Trophoblast cell (in vitro differentiated cells and primary cell): ENCODE data around the gene LRP2.
A peak's percentile ranks its signal among the peaks of the same experiment; 100 is the strongest.

Experiments
- DNase-seq, 2 donors: peaks; one replicate each; pipeline ENCODE4 v3.0.0-alpha.2; 2016
- H2AFZ ChIP-seq: 2 replicates; pipeline ENCODE4 v1.6.1; 2013; ENCODE audit warnings: low read length, moderate library complexity, mild to moderate bottlenecking; ENCODE audit not compliant: insufficient read depth, poor library complexity
- H2AK5ac ChIP-seq: 2 replicates; pipeline ENCODE4 v1.6.1; 2013; ENCODE audit warnings: mild to moderate bottlenecking, low read length
- H2BK120ac ChIP-seq: 2 replicates; pipeline ENCODE4 v1.6.1; 2013; ENCODE audit warnings: low read length, mild to moderate bottlenecking, moderate library complexity; ENCODE audit not compliant: insufficient read depth, poor library complexity
- H2BK12ac ChIP-seq: 2 replicates; pipeline ENCODE4 v1.6.1; 2013; ENCODE audit warnings: mild to moderate bottlenecking, low read length, moderate library complexity
- H2BK5ac ChIP-seq: 2 replicates; pipeline ENCODE4 v1.6.1; 2013; ENCODE audit warnings: low read length, low read depth, moderate library complexity, mild to moderate bottlenecking; ENCODE audit not compliant: poor library complexity
- H3K14ac ChIP-seq: 2 replicates; pipeline ENCODE4 v1.6.1; 2013; ENCODE audit warnings: mild to moderate bottlenecking, low read length
- H3K18ac ChIP-seq: 2 replicates; pipeline ENCODE4 v1.6.1; 2013; ENCODE audit warnings: mild to moderate bottlenecking, low read length
- H3K23ac ChIP-seq: 2 replicates; pipeline ENCODE4 v1.6.1; 2013; ENCODE audit warnings: low read length
- H3K27ac ChIP-seq: 2 replicates; pipeline ENCODE4 v1.5.1; 2013; ENCODE audit warnings: low read depth, mild to moderate bottlenecking, inconsistent platforms, low read length, moderate library complexity
- H3K27me3 ChIP-seq: 2 replicates; pipeline ENCODE4 v1.6.1; 2013; ENCODE audit warnings: inconsistent platforms, mild to moderate bottlenecking, low read length, moderate library complexity; ENCODE audit not compliant: insufficient read depth
- H3K36me3 ChIP-seq, 2 experiments: 1 replicate in 1 of 2; 2 replicates in 1 of 2; pipeline ENCODE4 v1.6.1; 2013; ENCODE audit warnings: low read length in 2 of 2, mild to moderate bottlenecking in 2 of 2, moderate library complexity in 1 of 2; ENCODE audit not compliant: insufficient read depth in 2 of 2, control insufficient read depth in 1 of 2
- H3K4ac ChIP-seq: 2 replicates; pipeline ENCODE4 v1.6.1; 2013; ENCODE audit warnings: low read depth, mild to moderate bottlenecking, low read length, moderate library complexity
- H3K4me1 ChIP-seq, 2 experiments: 1 replicate in 1 of 2; 2 replicates in 1 of 2; pipeline ENCODE4 v1.6.1; 2013; ENCODE audit warnings: low read length in 2 of 2, mild to moderate bottlenecking in 2 of 2, moderate library complexity in 1 of 2; ENCODE audit not compliant: insufficient read depth in 2 of 2, control insufficient read depth in 1 of 2
- H3K4me2 ChIP-seq: 2 replicates; pipeline ENCODE4 v1.6.1; 2013; ENCODE audit warnings: inconsistent platforms, mild to moderate bottlenecking, low read length, moderate library complexity
- H3K4me3 ChIP-seq: 2 replicates; pipeline ENCODE4 v1.5.1; 2013; ENCODE audit warnings: mild to moderate bottlenecking, low read depth, low read length, inconsistent platforms
- H3K79me1 ChIP-seq: one replicate; pipeline ENCODE4 v1.6.1; 2013; ENCODE audit warnings: low read length
- H3K79me2 ChIP-seq: 2 replicates; pipeline ENCODE4 v1.6.1; 2013; ENCODE audit warnings: low read length, mild to moderate bottlenecking; ENCODE audit not compliant: control insufficient read depth, insufficient read depth, poor library complexity
- H3K9ac ChIP-seq: 2 replicates; pipeline ENCODE4 v1.6.1; 2013; ENCODE audit warnings: mild to moderate bottlenecking, low read length
- H3K9me3 ChIP-seq: 2 replicates; pipeline ENCODE4 v1.6.1; 2013; ENCODE audit warnings: low read depth, mild to moderate bottlenecking, control low read depth, inconsistent platforms, low read length; ENCODE audit not compliant: insufficient read depth
- H4K12ac ChIP-seq: 2 replicates; pipeline ENCODE4 v1.6.1; 2013; ENCODE audit warnings: low read depth, mild to moderate bottlenecking, low read length, moderate library complexity
- H4K8ac ChIP-seq: 2 replicates; pipeline ENCODE4 v1.6.1; 2013; ENCODE audit warnings: low read depth, mild to moderate bottlenecking, low read length, moderate library complexity
- H4K91ac ChIP-seq: one replicate; pipeline ENCODE4 v1.6.1; 2013; ENCODE audit warnings: low read depth, mild to moderate bottlenecking, low read length, moderate library complexity
- WGBS: extraction: QIAGEN DNeasy Blood & Tissue Kit; methylation state at CpG from one replicate; pipeline ENCODE4 v1.1.7; 2013; ENCODE audit warnings: missing lambda C conversion rate; ENCODE audit not compliant: insufficient read length, insufficient coverage; ENCODE audit errors: extremely low coverage; 5-methylcytosine and 5-hydroxymethylcytosine counted together

LRP2 gene

DNA sequence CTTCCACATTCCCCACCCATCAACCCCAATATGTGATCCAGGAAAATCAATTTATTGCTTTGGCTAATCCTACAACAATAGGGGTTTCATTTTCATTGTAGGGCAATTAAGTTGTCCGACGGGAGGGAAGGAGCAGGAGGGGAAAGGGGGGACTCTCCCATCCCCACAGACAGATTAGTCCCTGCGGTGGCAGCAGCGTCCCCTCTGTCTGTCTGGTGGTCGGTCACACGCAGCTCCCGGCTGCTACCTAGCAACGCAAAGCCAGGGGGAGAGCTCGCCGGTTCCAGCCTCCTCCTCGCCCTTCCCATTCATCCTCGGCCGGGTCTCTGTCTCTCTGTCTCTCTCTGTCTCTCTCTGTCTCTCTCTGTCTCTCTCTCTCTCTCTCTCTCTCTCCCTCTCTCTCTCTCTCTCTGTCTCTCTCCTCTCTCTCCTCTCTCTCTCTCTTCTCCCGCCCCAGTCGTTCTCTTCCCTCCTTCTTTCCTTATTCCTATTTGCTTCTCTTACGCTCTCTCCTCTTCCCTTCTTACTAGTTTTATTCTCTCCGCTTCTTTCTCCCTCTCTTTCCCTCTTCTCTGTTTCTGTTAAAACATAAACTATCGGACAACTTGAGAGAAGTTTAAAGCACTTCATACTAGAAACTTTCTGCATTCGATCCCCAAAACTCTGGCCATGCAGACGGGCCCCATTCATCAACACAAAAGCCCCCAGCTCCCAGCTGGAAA is 1.2 kb downstream of the LRP2 start:
- no peak overlapping the region for H2BK12ac ChIP-seq
- H2AK5ac ChIP-seq: no peak overlapping the region
- no peak overlapping the region for H2BK120ac ChIP-seq
- H3K4me3 ChIP-seq: peak overlapping the region; percentile 69
- H3K36me3 ChIP-seq: no peaks in the 10 kb centered on the region
- H3K4me1 ChIP-seq: peaks cover 21 to 26% of the 10 kb centered on the region in 2 experiments
- no peak overlapping the region for H3K18ac ChIP-seq
- H2AFZ ChIP-seq: peak overlapping the region; percentile 52
- WGBS: no CpG with 5 or more reads among the region's 20 CpGs
- H2BK5ac ChIP-seq: no peak overlapping the region
- peaks cover 21% of the 10 kb centered on the region for H3K27me3 ChIP-seq
- peak overlapping the region; percentile 47 for H3K9ac ChIP-seq
- peak overlapping the region; percentile 93 for H3K4me2 ChIP-seq
- no peak overlapping the region for H3K23ac ChIP-seq
- H4K12ac ChIP-seq: no peak overlapping the region
- H4K8ac ChIP-seq: no peak overlapping the region
- no peak overlapping the region for H3K27ac ChIP-seq
- H3K79me1 ChIP-seq: peaks cover 5% of the 10 kb centered on the region
- no peaks in the 10 kb centered on the region for H3K79me2 ChIP-seq
- no peak overlapping the region for H4K91ac ChIP-seq
- H3K14ac ChIP-seq: no peak overlapping the region
- DNase-seq: no peak
- no peak overlapping the region for H3K4ac ChIP-seq
- peaks cover 2% of the 10 kb centered on the region for H3K9me3 ChIP-seq

DNA sequence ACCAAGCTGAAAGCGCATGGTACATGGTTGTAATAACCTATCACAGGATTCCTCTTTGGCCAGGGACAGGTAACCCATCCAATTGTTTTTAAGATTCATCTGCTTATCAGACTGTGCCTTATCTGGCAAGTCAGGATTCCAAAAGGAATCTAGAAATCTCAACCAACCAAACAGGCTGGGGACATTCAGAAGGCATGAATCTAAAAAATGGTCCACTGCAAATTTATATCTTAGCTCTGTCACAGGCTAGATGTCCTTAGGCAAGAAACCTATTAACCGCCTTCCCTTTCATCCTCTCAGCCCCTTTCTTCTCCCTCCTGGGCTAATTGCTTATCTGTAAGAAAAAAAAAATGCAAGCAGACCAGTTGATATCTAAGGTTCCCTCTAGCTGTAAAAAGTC is 4.3 kb downstream of the LRP2 start:
- Histone ChIP-seq H2BK12ac (no peak overlapping the region), H3K23ac (no peak overlapping the region), H3K9me3 (peaks cover 2% of the 10 kb centered on the region), H3K27ac (no peak overlapping the region), H2BK120ac (no peak overlapping the region), H4K8ac (no peak overlapping the region), H3K79me2 (no peaks in the 10 kb centered on the region), H2BK5ac (no peak overlapping the region), H3K9ac (no peak overlapping the region), H3K4me1 (peaks cover 14 to 17% of the 10 kb centered on the region in 2 experiments), H3K27me3 (peaks cover 21% of the 10 kb centered on the region), H3K4ac (no peak overlapping the region), H2AK5ac (no peak overlapping the region), H3K4me2 (no peak overlapping the region), H3K14ac (no peak overlapping the region), H4K91ac (no peak overlapping the region), H2AFZ (no peak overlapping the region), H4K12ac (no peak overlapping the region), H3K36me3 (no peaks in the 10 kb centered on the region), H3K4me3 (no peak overlapping the region), H3K18ac (no peak overlapping the region), H3K79me1 (peaks cover 2% of the 10 kb centered on the region)
- no CpG with 5 or more reads among the region's 2 CpGs for WGBS
- DNase-seq: peak; percentile 78 to 95

- Histone ChIP-seq H3K9ac (no peak overlapping the region), H3K4ac (no peak overlapping the region), H2BK5ac (no peak overlapping the region), H3K14ac (no peak overlapping the region), H2BK12ac (no peak overlapping the region), H2AFZ (no peak overlapping the region), H3K9me3 (no peaks in the 10 kb centered on the region), H3K27me3 (no peaks in the 10 kb centered on the region), H4K91ac (no peak overlapping the region), H3K27ac (no peak overlapping the region), H3K4me1 (peaks cover 2 to 3% of the 10 kb centered on the region in 2 experiments), H3K79me1 (peaks cover 2% of the 10 kb centered on the region), H3K79me2 (no peaks in the 10 kb centered on the region), H4K12ac (no peak overlapping the region), H3K4me2 (no peak overlapping the region), H2AK5ac (no peak overlapping the region), H4K8ac (no peak overlapping the region), H3K4me3 (no peak overlapping the region), H2BK120ac (no peak overlapping the region), H3K23ac (no peak overlapping the region), H3K18ac (no peak overlapping the region), H3K36me3 (no peaks in the 10 kb centered on the region)
- DNase-seq: no peak
- WGBS: no CpG with 5 or more reads among the region's 2 CpGs
Observed at GRCh38 chr2:169354244-169354643, 8.1 kb downstream of the LRP2 start.

DNA sequence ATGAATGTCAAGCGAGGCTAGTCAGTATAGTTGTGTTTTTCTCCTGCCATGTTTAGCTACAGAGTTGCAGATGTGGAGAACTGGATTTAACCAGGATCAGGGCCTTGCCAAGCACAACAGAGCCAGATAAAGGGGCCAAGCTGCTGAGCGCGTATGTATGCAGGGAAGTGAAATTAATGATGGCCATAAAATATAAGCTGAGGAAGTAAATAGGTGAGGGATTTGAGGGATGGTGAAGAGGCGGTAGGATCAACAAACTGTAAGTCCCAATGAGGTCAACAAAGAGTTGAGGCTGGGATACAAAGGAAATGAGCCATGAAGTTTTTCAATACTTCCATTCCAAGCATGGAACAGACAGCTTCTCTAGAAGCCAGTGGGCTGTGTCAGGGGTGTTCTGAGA is 10.6 kb downstream of the LRP2 start:
- Histone ChIP-seq H3K4me2 (no peak overlapping the region), H3K18ac (no peak overlapping the region), H3K9ac (no peak overlapping the region), H3K4me3 (no peak overlapping the region), H3K14ac (no peak overlapping the region), H3K4ac (no peak overlapping the region), H3K4me1 (no peaks in the 10 kb centered on the region), H3K27me3 (no peaks in the 10 kb centered on the region), H3K36me3 (no peaks in the 10 kb centered on the region), H4K91ac (no peak overlapping the region), H4K12ac (no peak overlapping the region), H2AK5ac (no peak overlapping the region), H2BK5ac (no peak overlapping the region), H3K9me3 (no peaks in the 10 kb centered on the region), H3K23ac (no peak overlapping the region), H3K27ac (no peak overlapping the region), H2BK120ac (no peak overlapping the region), H2BK12ac (no peak overlapping the region), H4K8ac (no peak overlapping the region), H3K79me2 (no peaks in the 10 kb centered on the region), H3K79me1 (no peaks in the 10 kb centered on the region), H2AFZ (no peak overlapping the region)
- DNase-seq: no peak
- WGBS: no CpG with 5 or more reads among the region's 4 CpGs
